ENCODE data around the gene HSD17B7.
"Not testable (repeated sequence)": the region's sequence is repeated elsewhere in the genome, so short reads cannot be mapped to it uniquely, and the experiment has no call there.

The HSD17B7 gene

DNA sequence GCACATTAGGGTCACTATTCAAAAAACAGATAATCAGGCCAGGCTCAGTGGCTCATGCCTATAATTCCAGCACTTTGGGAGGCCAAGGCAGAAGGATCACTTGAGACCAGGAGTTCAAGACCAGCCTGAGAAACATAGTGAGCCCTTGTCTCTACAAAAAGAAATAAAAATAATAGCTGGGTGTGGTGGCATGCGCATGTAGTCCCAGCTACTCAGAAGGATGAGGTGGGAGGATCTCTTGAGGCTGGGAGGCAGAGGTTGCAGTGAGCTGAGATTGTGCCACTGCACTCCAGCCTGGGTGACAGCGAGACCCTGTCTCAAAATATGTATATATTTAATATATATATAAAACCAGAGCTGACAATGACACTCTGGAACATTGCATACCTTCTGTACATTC lies 21.9 kb downstream of the HSD17B7 start:
- not testable (repeated sequence) for DNase-seq (ENCODE audit: low spot score)

DNA sequence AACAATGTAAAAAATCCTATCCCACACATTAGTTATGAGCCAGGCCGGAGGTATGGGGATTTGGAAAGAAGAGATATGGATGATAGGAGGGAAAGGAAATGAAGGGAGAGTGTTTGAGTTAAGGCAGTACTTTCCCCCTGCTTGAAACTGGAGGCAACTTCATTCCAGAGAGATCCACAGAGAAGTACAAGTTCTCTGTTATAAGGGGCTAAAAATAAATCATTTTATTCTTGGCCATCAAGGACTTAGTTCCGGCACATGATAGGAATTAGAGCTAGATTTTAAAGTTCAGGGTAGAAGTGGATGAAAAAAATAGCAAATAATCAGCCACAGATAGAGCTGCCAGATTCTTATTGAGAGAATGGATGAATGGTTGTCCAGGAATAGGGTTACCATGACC lies 27.6 kb downstream of the HSD17B7 start:
- DNase-seq (ENCODE audit: low spot score) = not testable (repeated sequence)

DNA sequence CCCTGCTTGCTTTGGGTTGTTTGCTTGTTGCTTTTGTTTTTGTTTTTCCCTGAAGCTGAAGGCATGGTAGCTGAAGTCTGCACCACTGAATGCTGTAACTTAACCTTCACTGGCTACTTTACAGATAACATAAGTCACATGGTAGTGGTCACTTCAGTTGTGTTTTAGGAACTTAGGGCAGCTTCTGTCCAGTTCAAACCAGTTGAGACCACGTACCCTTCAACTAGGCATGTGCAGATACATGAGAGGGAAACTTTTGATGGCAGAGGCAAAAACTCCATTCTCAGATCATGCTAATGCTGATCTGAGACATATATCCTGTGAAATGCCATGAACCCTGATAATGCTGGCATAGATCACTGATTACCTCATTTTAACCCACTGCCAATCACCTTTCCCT lies 28.2 kb downstream of the HSD17B7 start:
- not testable (repeated sequence) for DNase-seq (ENCODE audit: low spot score)

DNA sequence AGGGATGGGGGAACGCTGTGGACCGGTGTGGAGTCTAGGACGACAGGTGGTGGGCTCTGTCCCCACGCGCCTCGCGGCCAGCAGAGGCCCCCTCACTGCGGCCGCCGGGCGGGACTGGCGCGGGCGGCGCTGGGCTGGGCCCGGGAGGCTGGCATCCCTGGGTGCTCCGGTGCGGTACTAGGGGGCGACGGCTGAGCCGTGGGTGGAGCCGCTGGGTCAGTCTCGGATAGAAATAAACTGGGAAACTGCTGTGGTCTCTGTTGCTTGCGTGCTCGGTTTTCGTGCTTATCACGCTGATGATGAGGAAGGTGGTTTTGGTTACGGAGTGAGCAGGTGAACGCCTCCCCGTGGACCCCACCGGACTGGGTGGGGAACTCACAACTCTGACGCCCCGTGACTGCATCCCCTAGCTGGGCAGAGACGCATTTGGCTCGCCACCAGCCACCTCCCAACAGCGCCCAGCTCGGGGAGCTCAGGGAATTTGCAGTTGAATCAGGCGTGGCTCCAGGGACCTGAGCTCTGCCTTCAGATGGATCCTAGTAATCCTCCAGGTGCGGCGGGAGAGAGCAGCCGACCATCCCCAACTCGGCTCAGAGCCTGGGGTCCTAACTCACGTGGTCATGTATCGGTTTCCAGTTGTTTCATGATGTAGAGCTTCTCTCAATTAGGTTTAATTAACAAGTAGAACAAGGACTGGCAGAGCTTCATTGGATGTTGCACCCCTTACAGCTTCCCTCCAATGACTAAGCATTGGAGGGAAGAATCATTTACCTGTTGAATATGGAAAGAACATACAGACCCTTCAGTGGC lies 32.1 kb downstream of the HSD17B7 start:
- no peak for DNase-seq (ENCODE audit: low spot score)
- TF ChIP-seq, protein P1, sequence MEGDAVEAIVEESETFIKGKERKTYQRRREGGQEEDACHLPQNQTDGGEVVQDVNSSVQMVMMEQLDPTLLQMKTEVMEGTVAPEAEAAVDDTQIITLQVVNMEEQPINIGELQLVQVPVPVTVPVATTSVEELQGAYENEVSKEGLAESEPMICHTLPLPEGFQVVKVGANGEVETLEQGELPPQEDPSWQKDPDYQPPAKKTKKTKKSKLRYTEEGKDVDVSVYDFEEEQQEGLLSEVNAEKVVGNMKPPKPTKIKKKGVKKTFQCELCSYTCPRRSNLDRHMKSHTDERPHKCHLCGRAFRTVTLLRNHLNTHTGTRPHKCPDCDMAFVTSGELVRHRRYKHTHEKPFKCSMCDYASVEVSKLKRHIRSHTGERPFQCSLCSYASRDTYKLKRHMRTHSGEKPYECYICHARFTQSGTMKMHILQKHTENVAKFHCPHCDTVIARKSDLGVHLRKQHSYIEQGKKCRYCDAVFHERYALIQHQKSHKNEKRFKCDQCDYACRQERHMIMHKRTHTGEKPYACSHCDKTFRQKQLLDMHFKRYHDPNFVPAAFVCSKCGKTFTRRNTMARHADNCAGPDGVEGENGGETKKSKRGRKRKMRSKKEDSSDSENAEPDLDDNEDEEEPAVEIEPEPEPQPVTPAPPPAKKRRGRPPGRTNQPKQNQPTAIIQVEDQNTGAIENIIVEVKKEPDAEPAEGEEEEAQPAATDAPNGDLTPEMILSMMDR (IDR thresholded peaks at IDR 0.05; ENCODE audit: extremely low read depth, missing control alignments) = no peak

DNA sequence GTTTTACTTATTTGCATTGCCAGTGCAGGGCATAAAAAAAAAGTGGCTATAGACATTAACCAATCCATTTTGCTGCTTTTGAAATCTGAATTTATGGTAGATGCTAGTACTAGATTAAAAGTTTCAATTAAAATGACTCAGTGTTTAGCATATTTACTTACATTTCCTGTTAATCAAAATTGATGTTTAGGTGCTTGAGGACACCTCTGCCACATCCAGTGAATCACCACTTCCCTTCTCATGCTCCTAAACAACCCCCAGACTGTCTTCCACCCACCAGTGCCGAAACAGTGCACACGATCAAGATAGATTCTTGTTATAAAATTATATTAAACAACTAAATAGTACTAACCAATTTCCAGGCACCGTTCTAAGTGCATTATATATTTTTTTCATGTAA lies 32.7 kb downstream of the HSD17B7 start:
- TF ChIP-seq, protein P1 (IDR thresholded peaks at IDR 0.05; ENCODE audit: extremely low read depth, missing control alignments) = no peak
- no peak for DNase-seq (ENCODE audit: low spot score)

DNA sequence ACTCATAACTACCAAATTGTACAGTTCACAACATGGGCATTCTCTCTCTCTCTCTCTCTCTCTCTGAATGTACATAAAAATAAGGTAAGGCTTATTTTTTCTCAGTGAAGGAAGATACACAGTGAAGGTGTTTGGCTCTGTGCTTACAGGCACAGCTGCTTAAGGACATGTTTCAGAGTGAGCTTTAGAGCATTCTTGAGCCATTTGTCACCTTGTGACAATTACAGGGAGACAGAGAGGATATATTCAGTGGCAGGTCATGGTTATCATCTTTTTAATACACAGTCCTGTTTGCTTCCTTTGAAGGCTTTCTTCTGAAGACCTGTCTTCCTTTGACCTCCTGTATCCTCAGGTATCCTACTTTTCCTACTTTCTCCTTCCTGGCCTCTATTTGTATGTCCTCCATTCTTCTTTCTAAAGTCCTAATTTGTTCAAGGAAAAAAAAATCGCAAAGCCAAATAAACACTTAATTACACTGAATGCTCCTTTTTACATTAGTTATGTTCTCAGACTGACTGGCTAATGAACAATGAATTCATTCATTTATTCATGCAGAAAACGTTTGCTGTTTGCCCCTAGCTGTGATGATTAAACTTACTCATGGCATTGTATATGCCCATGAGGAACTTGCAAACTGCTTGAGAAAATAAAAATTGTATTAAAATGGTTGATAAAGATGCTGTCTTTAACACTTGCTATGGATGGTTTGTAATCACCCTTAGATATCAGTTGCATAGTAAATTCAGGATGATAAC lies 33.4 kb downstream of the HSD17B7 start:
- TF ChIP-seq, protein P1 (IDR thresholded peaks at IDR 0.05; ENCODE audit: extremely low read depth, missing control alignments) = no peak
- DNase-seq (ENCODE audit: low spot score) = no peak

DNA sequence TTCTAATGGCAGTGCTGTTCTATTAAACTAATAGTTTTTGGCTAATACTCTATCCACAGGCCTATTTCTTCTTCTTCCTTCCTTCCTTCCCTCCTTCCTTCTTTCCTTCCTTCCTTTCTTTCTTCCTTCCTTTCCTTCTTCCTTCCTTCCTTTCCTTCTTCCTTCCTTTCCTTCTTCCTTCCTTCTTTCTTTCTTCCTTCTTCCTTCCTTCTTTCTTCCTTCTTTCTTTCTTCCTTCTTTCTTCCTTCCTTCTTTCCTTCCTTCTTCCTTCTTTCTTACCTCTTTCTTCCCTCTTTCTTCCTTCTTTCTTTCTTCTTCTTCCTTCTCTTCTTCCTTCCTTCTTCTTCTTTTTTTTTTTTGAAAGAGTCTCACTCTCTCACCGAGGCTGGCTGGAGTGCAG lies 38.8 kb downstream of the HSD17B7 start:
- TF ChIP-seq, protein P1 (IDR thresholded peaks at IDR 0.05; ENCODE audit: extremely low read depth, missing control alignments) = no peak
- DNase-seq (ENCODE audit: low spot score) = no peak

DNA sequence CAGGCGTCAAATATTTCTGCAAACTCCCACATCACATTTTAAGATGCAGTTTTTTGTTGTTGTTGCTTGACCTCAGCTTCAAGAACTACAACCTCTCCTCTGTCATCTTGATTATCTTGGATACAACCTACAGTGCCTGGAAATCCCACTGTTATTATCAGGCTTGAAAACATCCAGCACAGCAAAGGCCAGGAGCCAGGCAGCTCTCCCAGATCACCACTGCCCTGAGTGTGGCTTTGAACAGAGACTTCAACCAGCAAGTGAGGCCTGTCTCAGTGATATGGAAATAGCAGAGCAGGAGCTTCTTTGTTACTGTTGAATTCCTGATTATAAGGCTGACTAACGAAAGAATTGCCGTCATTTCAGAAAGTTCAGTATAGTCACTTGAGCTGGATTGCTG lies 42.0 kb downstream of the HSD17B7 start:
- TF ChIP-seq, protein P1 (IDR thresholded peaks at IDR 0.05; ENCODE audit: extremely low read depth, missing control alignments) = no peak
- no peak for DNase-seq (ENCODE audit: low spot score)

Data from GM20000 (cell line).